Measurements from ENCODE around the gene CHD3.

DNA sequence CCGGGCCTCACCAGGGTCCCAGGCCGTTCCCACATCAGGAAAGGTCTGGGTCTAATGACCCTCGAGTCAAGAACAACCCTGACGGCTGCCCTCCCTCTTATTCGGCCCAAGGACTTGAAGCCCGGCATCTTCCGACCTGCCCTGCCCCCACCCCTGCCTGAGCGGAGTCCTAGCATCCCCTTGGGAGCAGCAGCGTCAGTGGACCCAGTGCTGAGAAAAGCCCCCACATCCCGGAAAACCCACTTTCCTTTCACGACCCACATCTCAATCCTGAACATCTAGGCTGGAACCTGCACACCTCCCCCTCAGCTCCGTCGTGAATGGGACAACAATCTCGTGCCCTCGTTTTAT lies 33.0 kb upstream of the CHD3 start:
- TF ChIP-seq CTCF (conservative IDR thresholded peaks at IDR 0.05) = no peak
- no peak for TF ChIP-seq EZH2 (IDR thresholded peaks at IDR 0.05; ENCODE audit: low read depth)

All from PC-9 (cell line).